T-cell (primary cell): Measurements from ENCODE around the gene PPP1R14B. TPM values are rescaled to one million over a fixed set of nuclear protein-coding genes. Genes with fewer than 3 reads are reported as not detected.

Experiments
- ATAC-seq, 4 experiments: fragments of 200-7000 bp in 3 of 4; fragments of 150-1000 bp in 1 of 4; cut with Tn5 transposase; replicated peaks in 1 of 4; 1 replicate in 3 of 4; 2 replicates in 1 of 4; pipeline ENCODE4 v1.10.0; 2021; ENCODE audit warnings: moderate library complexity in 3 of 4, mild to moderate bottlenecking in 2 of 4, moderate number of reproducible peaks in 1 of 4
- CTCF ChIA-PET, 2 donors: fragments of 300-600 bp; sonication (Branson Sonifier 250); formaldehyde crosslinking; loops; one replicate each; lab custom pipeline; 2022; ENCODE audit warnings: antibody characterized with exemption in 2 of 2; lab: Charles Lee
- POLR2A ChIA-PET, 2 donors: fragments of 300-600 bp; sonication (Branson Sonifier 250); formaldehyde crosslinking; loops; one replicate each; lab custom pipeline; 2022; ENCODE audit warnings: antibody characterized with exemption in 2 of 2; lab: Charles Lee
- DNase-seq, 35 experiments: peaks; one replicate each; pipeline versions ENCODE4 v3.0.0 to v3.0.0-alpha.2; 2013 to 2023
- H3K27ac ChIP-seq: one replicate; pipeline ENCODE4 v1.5.1; 2013; ENCODE audit warnings: low read length
- H3K27me3 ChIP-seq, 2 experiments: replicated peaks in 1 of 2; 1 replicate in 1 of 2; 2 replicates in 1 of 2; pipeline versions ENCODE4 v1.6.1 to v1.7.0; 2013; ENCODE audit warnings: low read length in 1 of 2, mixed read lengths in 1 of 2; ENCODE audit not compliant: control insufficient read depth in 2 of 2, insufficient read depth in 2 of 2; ENCODE audit errors: extremely low read depth in 1 of 2
- H3K36me3 ChIP-seq, 2 donors: 1 replicate in 1 of 2; 2 replicates in 1 of 2; pipeline versions ENCODE4 v1.6.1 to v1.7.0; 2013; ENCODE audit warnings: low read length in 1 of 2; ENCODE audit not compliant: control insufficient read depth in 2 of 2, insufficient read depth in 1 of 2; ENCODE audit errors: extremely low read depth in 1 of 2
- H3K4me1 ChIP-seq, 2 experiments: 1 replicate in 1 of 2; 2 replicates in 1 of 2; pipeline versions ENCODE4 v1.6.1 to v1.7.0; 2013; ENCODE audit warnings: low read length in 2 of 2, mixed read lengths in 1 of 2; ENCODE audit not compliant: insufficient read depth in 2 of 2, control insufficient read depth in 1 of 2; ENCODE audit errors: extremely low read depth in 1 of 2
- H3K4me3 ChIP-seq, 2 donors: 1 replicate in 1 of 2; 2 replicates in 1 of 2; pipeline versions ENCODE4 v1.5.1 to v1.7.0; 2013; ENCODE audit warnings: mild to moderate bottlenecking in 2 of 2, low read length in 1 of 2, moderate library complexity in 1 of 2; ENCODE audit not compliant: control insufficient read depth in 1 of 2; ENCODE audit errors: extremely low read depth in 1 of 2
- H3K9me3 ChIP-seq: 2 replicates; pipeline ENCODE4 v1.7.0; 2013
- H3K27ac Mint-ChIP-seq, 2 donors: one replicate each; pipeline ENCODE4 v1.8.0; 2020 to 2021; ENCODE audit warnings: mild to moderate bottlenecking in 2 of 2, mixed read lengths in 2 of 2
- H3K27me3 Mint-ChIP-seq, 2 donors: one replicate each; pipeline ENCODE4 v1.8.0; 2021 to 2022; ENCODE audit warnings: mixed read lengths in 2 of 2
- H3K36me3 Mint-ChIP-seq: one replicate; pipeline ENCODE4 v1.8.0; 2021; ENCODE audit warnings: mixed read lengths
- H3K4me1 Mint-ChIP-seq, 3 donors: one replicate each; pipeline ENCODE4 v1.8.0; 2020 to 2022; ENCODE audit warnings: mixed read lengths in 3 of 3, mild to moderate bottlenecking in 1 of 3
- H3K4me3 Mint-ChIP-seq, 3 donors: one replicate each; pipeline ENCODE4 v1.8.0; 2020 to 2022; ENCODE audit warnings: mild to moderate bottlenecking in 3 of 3, mixed read lengths in 3 of 3, moderate library complexity in 3 of 3
- H3K9me3 Mint-ChIP-seq, 3 donors: one replicate each; pipeline ENCODE4 v1.8.0; 2020 to 2022; ENCODE audit warnings: mixed read lengths in 3 of 3
- WGBS: methylation state at CpG from one replicate; pipeline ENCODE4 v1.1.5; 2013; ENCODE audit warnings: missing lambda C conversion rate; ENCODE audit not compliant: insufficient coverage; 5-methylcytosine and 5-hydroxymethylcytosine counted together
- total RNA-seq, 35 experiments: library from RNA in 6 of 35; stranded (reverse) in 6 of 35; fragments of 120-200 nt in 1 of 35; gene quantifications; one replicate each; pipeline versions ENCODE4 v1.2.1 to v1.2.4 and lab custom pipeline; 2013 to 2026

The PPP1R14B gene
- total RNA-seq, 5 donors from 2014 or later (not counting 1 experiment from before 2014, with no cell fraction given), result 31.2 to 143 (median 88.1) TPM

GRCh38 chr11:64267207-64267945, 20.6 kb upstream of the PPP1R14B start:
- peak overlapping the region in 2 of 3 donors; percentile 21 to 95 for H3K4me3 Mint-ChIP-seq
- peak overlapping the region; percentile 23 for H3K27ac ChIP-seq
- no peak for DNase-seq

GRCh38 chr11:64266339-64266738, 19.6 kb upstream of the PPP1R14B start:
- no peaks in the 10 kb centered on the region for H3K27me3 Mint-ChIP-seq
- ATAC-seq (no peak), DNase-seq (no peak)
- H3K27ac ChIP-seq, result no peak overlapping the region
- H3K36me3 ChIP-seq, result no peaks in the 10 kb centered on the region
- no peaks in the 10 kb centered on the region for H3K9me3 Mint-ChIP-seq
- peak overlapping the region in 1 of 2 donors; percentile 11 for H3K27ac Mint-ChIP-seq
- H3K4me3 ChIP-seq, result no peak overlapping the region
- POLR2A ChIA-PET, result no interaction called here
- CTCF ChIA-PET, result no interaction called here
- no peak overlapping the region for H3K4me3 Mint-ChIP-seq
- no peaks in the 10 kb centered on the region for H3K27me3 ChIP-seq
- H3K4me1 Mint-ChIP-seq, result peaks cover 18 to 25% (median 20%) of the 10 kb centered on the region in 3 donors
- peaks cover 2% of the 10 kb centered on the region for H3K36me3 Mint-ChIP-seq
- peaks cover 5 to 29% of the 10 kb centered on the region in 2 experiments for H3K4me1 ChIP-seq
- no peaks in the 10 kb centered on the region for H3K9me3 ChIP-seq
- 97% methylated on average over 15 of the region's 15 CpGs for WGBS

More at GRCh38 chr11:64267207-64267945, 20.6 kb upstream of the PPP1R14B start:
- Mint-ChIP-seq H3K27me3 (no peaks in the 10 kb centered on the region), H3K27ac (peak overlapping the region; percentile 84 to 94), H3K9me3 (no peaks in the 10 kb centered on the region), H3K36me3 (peaks cover 2% of the 10 kb centered on the region), H3K4me1 (peaks cover 22 to 31% (median 25%) of the 10 kb centered on the region in 3 donors)
- Histone ChIP-seq H3K4me3 (no peak overlapping the region), H3K9me3 (no peaks in the 10 kb centered on the region), H3K4me1 (peaks cover 5 to 39% of the 10 kb centered on the region in 2 experiments), H3K36me3 (peaks cover 0 to 2% of the 10 kb centered on the region in 2 donors), H3K27me3 (no peaks in the 10 kb centered on the region)
- POLR2A ChIA-PET, result interaction anchor here in 1 of 2 donors (0.6 kb wide), 1 partner anchor 59 kb away, joined by 4 read pairs; no protein-coding TSS in a partner anchor
- ATAC-seq, result no peak
- WGBS, result 95% methylated on average over 18 of the region's 27 CpGs
- CTCF ChIA-PET, result no interaction called here

GRCh38 chr11:64265176-64266160, 18.7 kb upstream of the PPP1R14B start:
- no peak for ATAC-seq
- Histone ChIP-seq H3K27me3 (no peaks in the 10 kb centered on the region), H3K36me3 (no peaks in the 10 kb centered on the region), H3K27ac (no peak overlapping the region), H3K4me3 (no peak overlapping the region), H3K9me3 (no peaks in the 10 kb centered on the region), H3K4me1 (peaks cover 5 to 24% of the 10 kb centered on the region in 2 experiments)
- Mint-ChIP-seq H3K4me3 (no peak overlapping the region), H3K27ac (no peak overlapping the region), H3K4me1 (peaks cover 18 to 25% (median 20%) of the 10 kb centered on the region in 3 donors), H3K9me3 (no peaks in the 10 kb centered on the region), H3K36me3 (peaks cover 2% of the 10 kb centered on the region), H3K27me3 (no peaks in the 10 kb centered on the region)
- 91% methylated on average over 33 of the region's 35 CpGs for WGBS
- DNase-seq, result no peak
- ChIA-PET CTCF (interaction anchor here in 1 of 2 donors (0.6 kb wide), 1 partner anchor 87 kb away, joined by 3 read pairs; no protein-coding TSS in a partner anchor), POLR2A (no interaction called here)

- Histone ChIP-seq H3K27ac (no peak overlapping the region), H3K27me3 (no peaks in the 10 kb centered on the region), H3K4me1 (peaks cover 5 to 21% of the 10 kb centered on the region in 2 experiments), H3K9me3 (no peaks in the 10 kb centered on the region), H3K4me3 (no peak overlapping the region), H3K36me3 (no peaks in the 10 kb centered on the region)
- H3K36me3 Mint-ChIP-seq, result peaks cover 9% of the 10 kb centered on the region
- DNase-seq (no peak), ATAC-seq (no peak)
- peaks cover 16 to 20% (median 16%) of the 10 kb centered on the region in 3 donors for H3K4me1 Mint-ChIP-seq
- H3K27me3 Mint-ChIP-seq, result no peaks in the 10 kb centered on the region
- 89% methylated on average over 6 of the region's 10 CpGs for WGBS
- CTCF ChIA-PET, result no interaction called here
- H3K4me3 Mint-ChIP-seq, result no peak overlapping the region
- no peaks in the 10 kb centered on the region for H3K9me3 Mint-ChIP-seq
- POLR2A ChIA-PET, result no interaction called here
- H3K27ac Mint-ChIP-seq, result no peak overlapping the region
Measured at GRCh38 chr11:64264371-64264852, 17.7 kb upstream of the PPP1R14B start.

- Mint-ChIP-seq H3K4me1 (peaks cover 12 to 20% (median 14%) of the 10 kb centered on the region in 3 donors), H3K9me3 (no peaks in the 10 kb centered on the region), H3K27ac (no peak overlapping the region), H3K27me3 (no peaks in the 10 kb centered on the region), H3K36me3 (peaks cover 11% of the 10 kb centered on the region), H3K4me3 (no peak overlapping the region)
- ChIA-PET POLR2A (interaction anchor here in 1 of 2 donors (0.5 kb wide), 1 partner anchor 19 kb away, joined by 11 read pairs; no protein-coding TSS in a partner anchor), CTCF (no interaction called here)
- H3K4me3 ChIP-seq, result no peak overlapping the region
- 100% methylated on average over 6 of the region's 8 CpGs for WGBS
- no peak overlapping the region for H3K27ac ChIP-seq
- ATAC-seq (no peak), DNase-seq (no peak)
- peaks cover 0 to 1% of the 10 kb centered on the region in 2 donors for H3K36me3 ChIP-seq
- H3K9me3 ChIP-seq, result no peaks in the 10 kb centered on the region
- no peaks in the 10 kb centered on the region for H3K27me3 ChIP-seq
- H3K4me1 ChIP-seq, result peaks cover 4 to 22% of the 10 kb centered on the region in 2 experiments
Measured at GRCh38 chr11:64263947-64264317, 17.2 kb upstream of the PPP1R14B start.
